Vagina (tissue), 2 donors: Measurements from ENCODE around the gene HNRNPAB.

Source experiments
- CTCF ChIP-seq, 3 experiments: fragments of 450-650 bp in 2 of 3; fragments of 200-600 bp in 1 of 3; sonication (generic) in 1 of 3; IDR thresholded peaks; one replicate each; pipeline ENCODE4 v1.5.1; 2017 to 2019; ENCODE audit warnings: antibody characterized with exemption in 3 of 3, mild to moderate bottlenecking in 2 of 3, moderate library complexity in 2 of 3
- POLR2A ChIP-seq, 2 donors: fragments of 450-650 bp; IDR thresholded peaks; one replicate each; pipeline ENCODE4 v1.6.1; 2017; ENCODE audit warnings: antibody characterized with exemption in 2 of 2, mild to moderate bottlenecking in 2 of 2, moderate library complexity in 2 of 2

GRCh38 chr5:178215280-178216002, 11.1 kb downstream of the HNRNPAB start:
- no peak for TF ChIP-seq CTCF (IDR thresholded peaks at IDR 0.05)
- TF ChIP-seq POLR2A (IDR thresholded peaks at IDR 0.05) = no peak
